GM19240 (cell line): ENCODE measurements around the gene ZIC5.
"Not testable (repeated sequence)": the region's sequence is repeated elsewhere in the genome, so short reads cannot be mapped to it uniquely, and the experiment has no call there.

Experiments used
- DNase-seq: peaks from one replicate; pipeline ENCODE4 v3.0.0; 2011; ENCODE audit warnings: low spot score; ENCODE audit not compliant: insufficient read length

The ZIC5 gene

GRCh38 chr13:99960663-99961311 lies 10.8 kb downstream of the ZIC5 start:
- no peak for DNase-seq

DNA sequence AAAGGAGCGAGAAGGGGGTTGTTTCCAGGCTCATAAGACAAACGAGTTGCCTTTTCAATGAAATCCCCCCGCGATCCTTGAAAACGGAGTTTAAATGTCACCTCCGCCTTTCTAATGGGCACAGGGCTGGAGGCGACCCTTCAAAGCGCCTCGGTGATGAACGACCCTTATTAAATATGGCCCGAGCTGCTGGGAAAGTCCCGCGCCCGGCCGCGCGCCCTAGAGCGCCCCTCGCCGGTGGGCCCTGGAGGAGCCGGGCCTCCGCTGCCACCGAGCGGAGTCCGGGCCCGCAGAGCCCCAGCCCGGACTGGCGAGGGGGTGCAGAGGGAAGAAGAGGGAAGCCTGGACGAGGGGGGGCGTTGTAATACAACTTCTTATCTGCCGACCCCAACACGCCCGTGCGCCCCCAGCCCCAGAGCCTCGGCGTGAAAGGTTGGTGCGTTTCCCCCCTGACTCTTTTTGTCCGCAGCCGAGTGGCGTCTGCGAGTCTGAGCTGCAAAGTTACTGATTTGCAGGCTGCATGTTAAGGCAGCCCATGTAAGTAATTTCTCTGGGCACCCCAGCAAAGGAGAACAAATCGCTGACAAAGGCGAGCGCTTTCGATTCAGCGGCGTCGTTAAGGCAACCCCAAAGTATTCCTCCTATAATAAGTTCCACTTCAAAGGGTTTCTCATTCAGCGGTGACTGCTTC lies 11.9 kb downstream of the ZIC5 start:
- no peak for DNase-seq

- no peak for DNase-seq
Observed at GRCh38 chr13:99959127-99959539, 12.4 kb downstream of the ZIC5 start.

GRCh38 chr13:99958406-99959126 lies 13.0 kb downstream of the ZIC5 start:
- no peak for DNase-seq

- no peak for DNase-seq
Observed at GRCh38 chr13:99956473-99957349, 14.9 kb downstream of the ZIC5 start.

- DNase-seq = no peak
Observed at GRCh38 chr13:99955747-99956472, 15.7 kb downstream of the ZIC5 start.

DNA sequence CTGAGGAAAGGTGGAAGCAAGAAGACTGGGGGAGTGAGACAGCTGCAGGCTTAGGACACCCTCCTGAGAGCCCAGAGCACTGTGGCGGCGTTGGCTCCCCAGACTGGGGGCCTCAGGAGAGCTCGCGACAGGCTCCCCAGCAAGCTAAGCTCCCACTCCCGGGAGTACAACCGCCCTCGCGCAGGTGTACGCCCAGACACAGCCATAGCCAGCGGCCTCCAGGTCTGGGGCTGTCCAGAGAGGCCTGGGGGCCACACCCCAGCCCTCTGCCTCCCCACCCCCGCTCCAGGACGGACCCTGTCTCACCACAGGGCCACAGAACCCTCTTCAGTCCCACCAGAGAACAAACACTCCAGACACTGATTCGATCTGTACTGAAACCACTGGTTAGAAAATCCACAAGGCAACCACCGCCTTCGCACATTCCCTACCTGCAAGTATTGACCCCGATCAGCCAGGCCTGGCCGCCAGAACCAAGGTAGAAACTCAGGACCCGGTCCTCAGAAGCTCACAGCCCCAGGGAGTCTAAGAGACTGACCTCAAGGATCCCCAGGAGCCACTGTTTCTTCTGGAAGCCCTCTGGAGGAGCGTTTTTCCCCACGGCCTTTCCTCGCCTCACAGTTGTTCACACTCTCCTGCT lies 16.3 kb downstream of the ZIC5 start:
- no peak for DNase-seq

DNA sequence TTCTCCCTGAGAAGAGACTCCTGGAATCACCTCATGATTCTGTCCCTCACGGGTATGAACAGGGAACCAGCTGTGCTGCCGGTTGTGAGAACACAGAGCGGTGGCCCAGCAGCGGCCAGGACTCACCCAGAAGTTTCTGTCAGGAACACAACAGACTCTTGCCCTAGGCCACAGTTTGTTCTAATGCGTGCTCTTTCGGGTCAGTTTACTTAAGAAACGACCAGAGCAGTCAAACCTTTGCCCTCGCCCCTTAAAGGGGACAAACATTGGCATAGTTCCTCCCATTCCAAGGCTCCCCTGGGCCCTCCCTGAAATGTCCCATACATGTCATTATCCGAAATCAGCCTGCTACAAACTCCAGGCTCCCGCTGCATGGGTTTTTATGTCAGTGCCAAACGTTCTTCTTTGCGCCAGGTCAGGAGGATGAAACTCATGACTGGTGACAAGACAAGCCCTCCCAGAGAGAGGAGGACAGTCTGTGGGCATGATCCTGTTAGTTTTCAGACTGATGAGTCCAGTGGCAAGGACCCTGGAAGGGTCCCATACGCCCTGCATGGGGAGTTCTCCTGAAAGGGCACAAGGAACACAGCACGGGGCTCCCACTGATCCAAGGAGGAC lies 18.3 kb downstream of the ZIC5 start:
- no peak for DNase-seq

DNA sequence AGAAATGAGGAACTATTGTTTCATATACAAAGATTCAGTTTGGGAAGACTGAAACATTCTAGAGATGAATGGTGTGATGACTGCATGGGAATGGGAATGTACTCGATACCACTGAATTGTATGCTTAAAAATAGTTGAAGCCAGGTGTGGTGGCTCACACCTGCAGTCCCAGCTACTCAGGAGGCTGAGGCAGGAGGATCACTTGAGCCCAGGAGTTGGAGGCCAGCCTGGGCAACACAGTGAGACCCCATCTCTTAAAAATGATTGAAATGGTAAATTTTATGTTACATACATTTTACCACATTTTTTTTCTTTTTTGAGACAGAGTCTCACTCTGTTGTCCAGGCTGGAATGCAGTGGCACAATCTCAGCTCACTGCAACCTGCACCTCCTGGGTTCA lies 19.9 kb downstream of the ZIC5 start:
- DNase-seq = not testable (repeated sequence)

- no peak for DNase-seq
Observed at GRCh38 chr13:99949679-99950413, 21.7 kb downstream of the ZIC5 start.

- DNase-seq = no peak
Observed at GRCh38 chr13:99948907-99949678, 22.5 kb downstream of the ZIC5 start.

GRCh38 chr13:99948411-99948810 lies 23.2 kb downstream of the ZIC5 start:
- DNase-seq = no peak

DNA sequence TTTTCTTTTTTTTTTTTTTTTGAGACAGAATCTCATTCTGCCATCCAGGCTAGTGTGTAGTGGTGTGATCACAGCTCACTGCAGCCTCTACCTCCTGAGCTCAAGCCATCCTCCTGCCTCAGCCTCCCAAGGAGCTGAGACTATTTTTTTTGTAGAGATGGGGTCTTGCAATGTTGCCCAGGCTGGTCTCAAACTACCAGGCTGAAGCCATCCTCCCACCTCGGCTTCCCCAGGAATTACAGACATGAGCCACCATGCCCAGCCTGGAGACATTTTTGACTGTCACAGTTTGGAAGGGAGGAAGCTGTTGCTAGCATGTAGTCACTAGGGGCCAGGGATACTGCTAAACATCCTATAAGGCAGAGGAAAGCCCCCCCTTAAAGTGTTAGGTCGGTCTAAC lies 23.9 kb downstream of the ZIC5 start:
- DNase-seq = no peak

DNA sequence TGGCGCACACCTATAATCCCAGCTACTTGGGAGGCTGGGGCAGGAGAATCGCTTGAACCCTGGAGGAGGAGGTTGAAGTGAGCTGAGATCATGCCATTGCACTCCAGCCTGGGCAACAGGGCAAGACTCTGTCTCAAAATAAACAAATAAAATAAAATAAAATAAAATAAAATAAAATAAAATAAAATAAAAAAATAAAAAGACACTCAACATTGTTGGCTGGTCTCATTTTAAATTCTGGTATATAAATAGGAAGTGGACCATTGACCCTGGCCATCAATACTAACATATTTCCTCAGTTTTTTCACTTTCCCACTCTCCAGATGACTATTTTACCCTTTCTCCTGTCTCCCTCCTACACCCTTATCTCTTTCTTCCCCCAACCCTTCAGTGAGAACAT lies 26.1 kb downstream of the ZIC5 start:
- DNase-seq = not testable (repeated sequence)

DNA sequence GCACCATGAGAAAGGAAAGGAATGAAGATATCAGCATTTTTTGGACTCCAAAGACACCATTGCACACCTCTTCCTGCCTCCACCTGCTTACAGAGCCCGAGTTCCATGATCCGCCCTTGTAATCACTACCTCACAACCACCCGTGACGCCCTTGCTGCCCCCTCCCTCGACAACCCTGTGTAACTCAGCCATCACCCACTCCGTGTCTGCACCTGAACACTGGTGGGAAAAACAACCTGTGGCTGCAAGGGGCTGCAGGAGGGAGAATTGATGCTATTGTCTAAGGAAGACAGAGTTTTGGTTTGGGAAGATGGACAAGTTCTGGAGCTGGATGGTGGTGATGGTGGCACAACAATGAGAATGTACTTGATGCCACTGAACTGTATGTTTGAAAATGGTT lies 27.0 kb downstream of the ZIC5 start:
- DNase-seq = no peak

- no peak for DNase-seq
Observed at GRCh38 chr13:99944102-99944501, 27.5 kb downstream of the ZIC5 start.

DNA sequence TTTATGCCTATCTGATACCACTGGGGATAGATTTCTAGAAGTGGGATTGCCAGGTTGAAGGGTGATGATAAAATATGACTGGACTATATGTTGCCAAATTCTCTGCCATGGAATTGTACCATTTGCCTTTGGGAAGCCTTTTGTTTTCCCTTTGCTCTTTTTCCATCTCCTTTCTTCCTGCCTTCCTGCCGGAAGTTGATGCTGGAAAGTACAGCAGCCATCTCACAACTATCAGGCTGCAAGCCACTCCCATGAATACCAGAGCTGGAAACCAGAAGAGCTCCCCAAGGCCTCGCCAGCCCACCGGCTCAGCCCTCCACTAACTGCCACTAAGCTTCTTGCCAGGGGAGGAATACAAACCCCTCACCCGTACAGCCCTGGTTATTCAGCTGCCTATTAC lies 29.7 kb downstream of the ZIC5 start:
- DNase-seq = no peak

DNA sequence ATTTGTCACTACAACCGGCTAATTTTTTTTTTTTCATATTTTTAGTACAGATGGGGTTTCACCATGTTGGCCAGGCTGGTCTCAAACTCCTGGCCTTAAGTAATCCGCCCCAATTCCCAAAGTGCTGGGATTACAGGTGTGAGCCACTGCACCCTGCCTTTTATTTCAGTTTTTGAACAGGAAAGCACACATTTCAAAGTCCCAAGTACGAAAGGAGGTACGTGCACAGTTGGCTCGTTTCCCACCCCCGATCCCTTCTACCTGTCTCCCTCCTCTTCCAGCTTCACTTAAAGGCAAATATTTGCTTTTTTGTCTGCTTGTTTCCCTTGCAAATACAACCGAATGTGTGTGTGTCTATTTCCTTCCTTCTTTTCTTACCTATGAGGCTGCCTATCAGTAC lies 30.5 kb downstream of the ZIC5 start:
- no peak for DNase-seq

DNA sequence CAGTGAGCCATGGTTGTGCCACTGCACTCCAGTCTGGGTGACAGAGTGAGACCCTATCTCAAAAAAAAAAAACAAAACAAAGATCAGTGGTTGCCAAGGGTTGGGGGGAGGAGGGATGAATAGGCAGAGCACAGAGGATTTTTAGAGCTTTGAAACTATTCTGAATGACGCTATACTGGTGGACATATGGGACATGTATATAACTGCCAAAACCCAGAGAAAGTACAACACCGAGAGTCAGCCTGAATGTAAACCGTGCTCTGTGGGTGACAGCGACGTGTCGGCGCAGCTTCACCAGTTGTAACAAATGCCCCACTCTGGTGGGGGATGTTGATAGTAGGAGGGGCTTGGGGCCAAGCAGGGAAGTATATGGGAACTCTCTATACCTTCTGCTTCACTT lies 32.9 kb downstream of the ZIC5 start:
- no peak for DNase-seq
